Loucy (cell line): ENCODE results near the gene SLC25A11.

Source experiments
- EZH2phosphoT487 ChIP-seq: fragments of 200-600 bp; IDR thresholded peaks from 2 replicates; pipeline ENCODE4 v1.6.1; 2018; ENCODE audit warnings: antibody characterized with exemption, mild to moderate bottlenecking, moderate library complexity, borderline replicate concordance
- TF ChIP-seq, protein P1 (sequence below): fragments of 200-600 bp; sonication (generic); conservative IDR thresholded peaks from 2 replicates; pipeline ENCODE4 v1.5.1; 2014; ENCODE audit warnings: mild to moderate bottlenecking, antibody characterized with exemption, low read length

GRCh38 chr17:4960279-4960922 lies 20.6 kb upstream of the SLC25A11 start:
- TF ChIP-seq, protein P1, sequence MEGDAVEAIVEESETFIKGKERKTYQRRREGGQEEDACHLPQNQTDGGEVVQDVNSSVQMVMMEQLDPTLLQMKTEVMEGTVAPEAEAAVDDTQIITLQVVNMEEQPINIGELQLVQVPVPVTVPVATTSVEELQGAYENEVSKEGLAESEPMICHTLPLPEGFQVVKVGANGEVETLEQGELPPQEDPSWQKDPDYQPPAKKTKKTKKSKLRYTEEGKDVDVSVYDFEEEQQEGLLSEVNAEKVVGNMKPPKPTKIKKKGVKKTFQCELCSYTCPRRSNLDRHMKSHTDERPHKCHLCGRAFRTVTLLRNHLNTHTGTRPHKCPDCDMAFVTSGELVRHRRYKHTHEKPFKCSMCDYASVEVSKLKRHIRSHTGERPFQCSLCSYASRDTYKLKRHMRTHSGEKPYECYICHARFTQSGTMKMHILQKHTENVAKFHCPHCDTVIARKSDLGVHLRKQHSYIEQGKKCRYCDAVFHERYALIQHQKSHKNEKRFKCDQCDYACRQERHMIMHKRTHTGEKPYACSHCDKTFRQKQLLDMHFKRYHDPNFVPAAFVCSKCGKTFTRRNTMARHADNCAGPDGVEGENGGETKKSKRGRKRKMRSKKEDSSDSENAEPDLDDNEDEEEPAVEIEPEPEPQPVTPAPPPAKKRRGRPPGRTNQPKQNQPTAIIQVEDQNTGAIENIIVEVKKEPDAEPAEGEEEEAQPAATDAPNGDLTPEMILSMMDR, result no peak
- no peak for TF ChIP-seq EZH2phosphoT487
